GM19043 (cell line): Measurements from ENCODE around the gene SFMBT2.

Experiments
- ATAC-seq: cut with Tn5 transposase; IDR thresholded peaks from one replicate; pipeline ENCODE4 v1.9.1; 2021; ENCODE audit warnings: low read depth; ENCODE audit not compliant: unreplicated experiment

Gene SFMBT2

DNA sequence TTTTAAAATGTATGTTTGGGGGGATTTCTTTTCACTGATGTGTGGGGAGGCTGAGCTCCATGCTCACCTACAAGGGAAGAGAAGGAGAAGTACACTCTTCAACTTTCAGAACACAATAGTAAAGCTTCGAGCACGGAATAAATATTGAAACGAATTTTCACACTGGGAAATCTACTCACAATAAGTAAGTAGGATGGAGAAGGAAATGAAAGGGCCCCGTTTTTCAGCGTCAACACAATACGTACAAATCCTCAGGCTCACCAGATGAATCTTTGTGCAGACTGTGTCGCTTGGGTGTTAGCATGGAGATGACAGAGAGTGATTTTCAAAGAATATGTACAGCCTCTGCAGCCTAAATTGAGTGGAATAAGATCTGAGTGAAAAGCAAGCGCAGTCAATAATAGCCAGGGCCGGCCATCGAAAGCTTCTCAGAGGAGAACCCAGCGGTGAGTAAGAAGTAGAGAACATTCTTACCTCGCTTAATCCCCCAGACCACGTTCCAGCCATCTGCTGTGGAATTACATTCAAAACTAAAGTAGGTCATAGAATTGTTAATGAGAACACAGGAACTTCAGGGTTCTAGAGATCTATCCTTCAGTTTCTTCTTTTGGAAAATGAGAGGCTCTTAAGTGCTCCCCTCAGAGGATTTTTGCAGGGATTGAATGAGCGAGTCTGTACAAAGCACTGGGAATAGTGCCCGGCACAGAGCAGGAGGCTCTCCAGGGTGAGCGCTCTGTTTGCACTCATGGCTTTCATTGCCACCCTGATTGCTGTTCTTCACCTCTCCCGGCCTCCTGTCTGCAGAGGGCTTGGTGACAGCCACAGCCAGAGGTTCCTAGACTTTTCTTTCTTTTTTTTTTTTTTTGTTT lies 292.8 kb downstream of the SFMBT2 start:
- no peak for ATAC-seq

DNA sequence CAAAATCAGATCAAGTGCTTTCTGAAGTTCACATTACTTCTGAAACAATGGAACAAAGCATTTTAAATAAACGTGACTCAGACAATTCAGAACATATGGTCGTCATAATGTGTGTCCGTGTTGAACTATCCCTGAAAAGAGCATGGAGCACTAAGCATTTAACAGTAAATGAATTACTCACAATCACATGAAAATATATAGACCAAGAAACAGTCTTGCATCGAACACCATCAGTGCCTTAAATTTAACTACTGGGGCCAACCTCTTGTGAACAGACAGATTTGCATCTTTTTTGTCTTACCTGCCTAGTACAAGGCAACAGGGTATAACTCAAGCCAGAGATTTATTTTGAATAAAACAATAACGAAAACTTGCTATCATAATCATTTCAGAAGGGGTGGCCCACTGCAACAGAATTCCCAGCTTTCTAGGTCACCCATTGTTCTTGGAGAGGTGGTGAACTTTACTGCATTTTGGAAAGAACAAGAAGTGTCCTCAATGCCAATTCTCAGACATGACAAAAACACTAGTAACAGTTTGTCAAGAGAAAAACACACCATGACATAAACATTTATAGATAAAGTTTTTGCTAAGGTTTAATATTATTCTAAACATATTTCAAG lies 293.5 kb downstream of the SFMBT2 start:
- ATAC-seq: no peak

DNA sequence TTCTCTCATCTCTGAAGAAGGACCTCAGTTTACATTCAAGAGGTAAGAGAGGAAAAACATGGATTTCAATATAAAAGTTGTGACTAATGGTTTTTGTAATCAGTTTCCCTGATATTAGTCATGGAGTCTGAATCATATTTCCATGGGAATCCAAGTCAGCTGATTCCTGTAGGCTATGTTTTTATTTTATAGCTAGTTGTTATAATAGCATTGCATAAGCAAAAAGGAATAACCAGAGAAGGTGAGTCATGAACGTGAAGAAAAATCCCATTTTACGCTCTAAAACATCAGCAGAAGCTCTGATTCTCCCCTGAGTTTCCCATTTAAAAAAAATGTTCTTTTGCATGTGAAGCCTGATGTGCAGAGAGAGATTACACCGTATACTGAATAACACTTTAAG lies 299.3 kb downstream of the SFMBT2 start:
- ATAC-seq: no peak

DNA sequence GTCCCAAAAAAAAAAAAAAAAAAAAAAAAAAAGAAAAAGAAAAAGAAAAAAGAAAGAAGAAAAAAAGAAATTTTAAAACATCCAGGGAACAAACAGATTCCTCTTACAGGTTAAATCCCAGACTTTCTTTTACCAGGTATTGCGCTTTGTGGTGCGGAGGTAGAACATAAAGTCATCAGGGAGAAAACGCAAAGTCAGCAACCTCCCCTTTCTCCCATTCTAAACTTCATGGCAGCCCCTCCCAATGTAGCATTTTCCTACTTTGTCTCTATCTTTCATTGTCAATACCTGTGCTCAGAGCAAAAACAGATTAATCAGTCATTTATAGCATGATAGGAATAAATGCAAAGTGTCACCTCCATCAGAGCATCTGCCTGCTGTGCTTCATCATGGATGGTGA lies 299.7 kb downstream of the SFMBT2 start:
- no peak for ATAC-seq
